ENCODE results near the gene SRRM4.

Gene SRRM4

GRCh38 chr12:119175081-119175480, 193.7 kb downstream of the SRRM4 start:
- TF ChIP-seq SPI1 (IDR thresholded peaks at IDR 0.05; ENCODE audit: borderline replicate concordance, low read depth) (no peak), GABPA (IDR thresholded peaks at IDR 0.05; ENCODE audit: low read depth) (no peak), CTCF (IDR thresholded peaks at IDR 0.05; ENCODE audit: insufficient read depth, low read length) (no peak), POLR2AphosphoS5 (IDR thresholded peaks at IDR 0.05; ENCODE audit: low read depth) (no peak), REST (IDR thresholded peaks at IDR 0.05; ENCODE audit: insufficient replicate concordance, low read depth) (no peak)
- H3K27ac ChIP-seq (replicated peaks): no peak overlapping the region
- no peak for DNase-seq (ENCODE audit: low read depth in 1 of 2, low spot score in 1 of 2)
- H3K27me3 ChIP-seq (ENCODE audit: insufficient read depth, poor library complexity, severe bottlenecking): peaks cover 3% of the 10 kb centered on the region
- no peak overlapping the region for H3K4me3 ChIP-seq (replicated peaks; ENCODE audit: insufficient read depth, low read length)

- H3K27ac ChIP-seq (replicated peaks): no peak overlapping the region
- H3K4me3 ChIP-seq (replicated peaks; ENCODE audit: insufficient read depth, low read length): no peak overlapping the region
- DNase-seq (ENCODE audit: low read depth in 1 of 2, low spot score in 1 of 2): no peak
- peaks cover 3% of the 10 kb centered on the region for H3K27me3 ChIP-seq (ENCODE audit: insufficient read depth, poor library complexity, severe bottlenecking)
- TF ChIP-seq POLR2AphosphoS5 (IDR thresholded peaks at IDR 0.05; ENCODE audit: low read depth): no peak
- TF ChIP-seq CTCF (IDR thresholded peaks at IDR 0.05; ENCODE audit: insufficient read depth, low read length): no peak
- TF ChIP-seq SPI1 (IDR thresholded peaks at IDR 0.05; ENCODE audit: borderline replicate concordance, low read depth): no peak
- TF ChIP-seq GABPA (IDR thresholded peaks at IDR 0.05; ENCODE audit: low read depth): no peak
- TF ChIP-seq REST (IDR thresholded peaks at IDR 0.05; ENCODE audit: insufficient replicate concordance, low read depth): no peak
Observed at GRCh38 chr12:119176267-119177055, 195.1 kb downstream of the SRRM4 start.

- no peak for DNase-seq (ENCODE audit: low read depth in 1 of 2, low spot score in 1 of 2)
- Histone ChIP-seq H3K4me3 (replicated peaks; ENCODE audit: insufficient read depth, low read length) (no peak overlapping the region), H3K27ac (replicated peaks) (no peak overlapping the region), H3K27me3 (ENCODE audit: insufficient read depth, poor library complexity, severe bottlenecking) (peaks cover 3% of the 10 kb centered on the region)
- no peak for TF ChIP-seq POLR2AphosphoS5 (IDR thresholded peaks at IDR 0.05; ENCODE audit: low read depth)
- TF ChIP-seq SPI1 (IDR thresholded peaks at IDR 0.05; ENCODE audit: borderline replicate concordance, low read depth): no peak
- no peak for TF ChIP-seq REST (IDR thresholded peaks at IDR 0.05; ENCODE audit: insufficient replicate concordance, low read depth)
- no peak for TF ChIP-seq GABPA (IDR thresholded peaks at IDR 0.05; ENCODE audit: low read depth)
- TF ChIP-seq CTCF (IDR thresholded peaks at IDR 0.05; ENCODE audit: insufficient read depth, low read length): no peak
Observed at GRCh38 chr12:119177056-119177325, 195.7 kb downstream of the SRRM4 start.

All from HL-60 (cell line).